ENCODE data around the gene RAPGEFL1.
"Not testable (repeated sequence)": the region's sequence is repeated elsewhere in the genome, so short reads cannot be mapped to it uniquely, and the experiment has no call there.

The RAPGEFL1 gene

GRCh38 chr17:40218006-40218739 lies 40.9 kb downstream of the RAPGEFL1 start:
- FAIRE-seq, result no peak

DNA sequence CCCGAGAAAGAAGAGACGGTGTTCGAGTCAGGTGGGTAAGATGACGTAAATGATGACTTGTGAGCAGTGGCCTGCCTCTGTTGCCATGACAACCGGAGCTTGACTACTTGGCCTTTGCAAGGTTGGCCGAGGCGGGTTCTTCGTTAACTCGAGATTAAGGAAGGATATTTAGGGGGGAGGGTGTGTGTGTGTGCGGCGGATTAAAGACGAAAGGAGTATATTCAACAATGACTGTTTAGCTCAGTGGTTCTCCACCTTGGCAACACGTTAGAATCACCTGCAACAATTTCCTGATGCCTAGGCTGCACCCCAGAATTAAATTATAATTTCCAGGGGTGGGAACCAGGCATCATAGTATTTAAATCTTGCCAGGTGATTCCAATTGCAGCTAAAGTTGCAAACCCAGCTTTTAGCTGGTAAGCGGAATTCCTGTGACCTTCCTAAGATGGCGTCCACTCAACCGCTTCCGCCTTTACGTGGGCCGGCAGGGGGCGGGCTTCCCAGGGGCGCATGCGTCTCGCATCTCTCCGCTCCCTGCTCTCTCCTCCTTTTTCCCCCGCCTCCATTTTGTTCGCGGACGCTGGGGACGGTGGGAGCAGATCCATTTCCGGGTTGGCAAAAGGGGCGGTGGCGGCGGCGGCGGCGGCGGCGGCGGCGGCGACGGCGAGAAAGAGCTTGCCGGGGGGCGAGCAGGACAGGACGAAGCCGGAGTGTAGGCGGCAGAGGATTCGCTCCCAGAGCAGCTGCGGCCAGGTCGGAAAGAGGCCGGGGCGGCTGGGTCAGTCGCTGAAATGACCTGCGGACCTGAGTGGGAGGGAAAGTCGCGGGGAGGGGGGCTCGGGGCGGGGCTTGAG lies 41.7 kb downstream of the RAPGEFL1 start, which contains the start of gene WIPF2:
TSS of gene WIPF2 (plus strand) at position 565 of the 854 bp plus-strand sequence. CDS start 37,156 bp downstream, outside the sequence.
- FAIRE-seq, result peak; percentile 39

DNA sequence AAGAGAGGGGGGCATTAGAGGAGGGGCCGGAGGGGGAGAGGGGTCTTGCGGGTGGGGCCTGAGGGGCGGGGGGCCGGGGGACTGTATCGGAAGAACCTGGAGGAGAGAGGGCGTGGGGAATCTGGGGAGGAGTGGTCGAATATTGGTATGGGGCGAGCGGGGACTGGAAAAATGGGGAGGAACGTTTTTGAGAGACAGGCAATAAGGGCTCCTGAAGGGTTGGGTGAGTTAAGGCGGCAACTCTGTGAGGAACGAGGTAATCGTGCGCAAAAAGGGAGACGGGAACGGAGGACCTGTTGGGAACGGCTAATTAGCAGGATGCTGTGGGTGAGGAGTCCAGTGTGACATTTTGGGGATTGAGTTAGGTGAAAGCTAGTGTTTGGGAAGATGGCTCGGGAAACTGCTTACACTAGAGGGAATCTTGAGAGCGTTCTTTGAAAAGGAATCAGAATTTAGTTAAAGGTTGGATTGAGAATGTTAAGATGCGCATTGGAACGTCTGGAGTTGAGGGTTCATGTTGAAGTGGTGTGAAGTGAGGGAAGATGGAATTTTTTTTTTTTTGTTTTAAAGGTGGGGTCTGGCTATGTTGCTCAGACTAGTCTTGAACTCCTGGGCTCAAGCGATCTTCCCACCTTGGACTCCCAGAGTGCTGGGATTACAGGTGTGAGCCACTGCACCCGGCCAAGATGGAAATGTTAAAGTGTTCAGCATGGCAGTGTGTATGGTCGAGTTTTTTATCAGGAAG lies 42.5 kb downstream of the RAPGEFL1 start:
- no peak for FAIRE-seq

GRCh38 chr17:40224718-40225550 lies 47.7 kb downstream of the RAPGEFL1 start:
- FAIRE-seq, result no peak

- FAIRE-seq, result not testable (repeated sequence)
These were observed 51.9 kb downstream of the RAPGEFL1 start for GRCh38 chr17:40229146-40229545.

- no peak for FAIRE-seq
These were observed 53.4 kb downstream of the RAPGEFL1 start for GRCh38 chr17:40230670-40231069.

DNA sequence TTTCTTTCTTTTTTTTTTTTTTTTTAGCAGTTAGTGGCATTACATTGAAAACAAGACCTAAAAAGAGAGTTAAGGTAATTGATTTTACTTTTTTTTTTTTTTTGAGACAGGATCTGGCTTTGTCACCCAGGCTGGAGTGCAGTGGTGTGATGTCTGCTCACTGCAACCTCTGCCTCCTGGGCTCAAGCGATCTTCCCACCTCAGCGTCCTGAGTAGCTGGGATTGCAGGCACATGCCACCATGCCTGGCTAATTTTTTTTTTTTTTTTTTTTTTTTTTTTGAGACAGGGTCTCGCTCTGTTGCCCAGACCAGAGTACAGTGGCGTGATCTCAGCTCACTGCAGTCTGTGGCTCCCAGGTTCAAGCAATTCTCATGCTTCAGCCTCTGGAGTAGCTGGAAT lies 54.7 kb downstream of the RAPGEFL1 start:
- not testable (repeated sequence) for FAIRE-seq

GRCh38 chr17:40241252-40241834 lies 64.1 kb downstream of the RAPGEFL1 start:
- no peak for FAIRE-seq

- no peak for FAIRE-seq
These were observed 65.5 kb downstream of the RAPGEFL1 start for GRCh38 chr17:40242774-40243173.

DNA sequence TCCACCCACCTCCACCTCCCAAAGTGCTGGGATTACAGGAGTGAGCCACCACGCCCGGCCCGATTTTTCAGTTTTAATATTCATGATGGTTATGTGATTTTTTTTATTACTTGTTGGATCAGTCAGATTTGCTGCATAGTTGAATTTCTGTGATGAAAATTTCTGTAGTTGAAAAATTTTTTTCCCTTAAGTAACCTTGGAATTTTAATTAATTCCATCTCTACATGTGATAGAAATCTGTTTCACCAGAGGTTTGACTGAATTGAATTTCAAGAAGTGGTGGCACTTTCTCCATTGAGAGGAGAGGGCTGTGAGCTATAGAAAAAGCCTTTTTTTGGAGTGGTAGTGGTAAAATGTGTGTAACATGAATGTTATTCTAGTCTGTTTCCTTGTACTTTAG lies 66.5 kb downstream of the RAPGEFL1 start:
- FAIRE-seq, result no peak

GRCh38 chr17:40244255-40244654 lies 67.0 kb downstream of the RAPGEFL1 start:
- FAIRE-seq, result no peak

All from TTC549 (cell line).